GM23338 (cell line): Measurements from ENCODE around the gene FTCDNL1. TPM values are rescaled to one million over a fixed set of nuclear protein-coding genes. Genes with fewer than 3 reads are reported as not detected.

Experiments
- ATAC-seq: fragments of 200-7000 bp; cut with Tn5 transposase; 3 replicates; pipeline ENCODE4 v1.9.1; 2020
- DNase-seq: peaks from one replicate; pipeline ENCODE4 v3.0.0-alpha.2; 2015; ENCODE audit warnings: low spot score
- H2AFZ ChIP-seq: fragments of 200-600 bp; sonication (generic); 2 replicates; pipeline ENCODE4 v1.8.0; 2016; ENCODE audit warnings: antibody characterized with exemption, mild to moderate bottlenecking, moderate library complexity
- H3F3A ChIP-seq: fragments of 200-600 bp; sonication (generic); replicated peaks from 2 replicates; pipeline ENCODE4 v1.8.0; 2017; ENCODE audit warnings: antibody characterized with exemption, mixed run types, low read depth
- H3K27ac ChIP-seq: fragments of 200-600 bp; sonication (generic); 2 replicates; pipeline ENCODE4 v1.6.1; 2016; ENCODE audit warnings: low read depth
- H3K27me3 ChIP-seq: fragments of 200-600 bp; sonication (generic); 2 replicates; pipeline ENCODE4 v1.8.0; 2016; ENCODE audit warnings: mild to moderate bottlenecking, mixed run types, moderate library complexity; ENCODE audit not compliant: insufficient read depth
- H3K36me3 ChIP-seq: fragments of 200-600 bp; sonication (generic); 2 replicates; pipeline ENCODE4 v1.8.0; 2016; ENCODE audit warnings: mild to moderate bottlenecking; ENCODE audit not compliant: insufficient read depth
- H3K4me1 ChIP-seq: fragments of 200-600 bp; sonication (generic); 2 replicates; pipeline ENCODE4 v1.8.0; 2016; ENCODE audit warnings: mild to moderate bottlenecking, moderate library complexity; ENCODE audit not compliant: insufficient read depth
- H3K4me2 ChIP-seq: fragments of 200-600 bp; sonication (generic); 2 replicates; pipeline ENCODE4 v1.7.1; 2017; ENCODE audit warnings: mixed run types
- H3K4me3 ChIP-seq: fragments of 200-600 bp; sonication (generic); 2 replicates; pipeline ENCODE4 v1.6.1; 2016; ENCODE audit warnings: mixed run types
- H3K79me2 ChIP-seq: fragments of 200-600 bp; sonication (generic); replicated peaks from 2 replicates; pipeline ENCODE4 v1.8.0; 2017; ENCODE audit warnings: mild to moderate bottlenecking; ENCODE audit not compliant: insufficient read depth
- H3K9me2 ChIP-seq: fragments of 200-600 bp; sonication (generic); 2 replicates; pipeline ENCODE4 v1.8.0; 2017; ENCODE audit not compliant: insufficient read depth
- H4K20me1 ChIP-seq: fragments of 200-600 bp; sonication (generic); replicated peaks from 2 replicates; pipeline ENCODE4 v1.8.0; 2017; ENCODE audit warnings: mild to moderate bottlenecking; ENCODE audit not compliant: insufficient read depth
- H3K27ac Mint-ChIP-seq: 2 replicates; pipeline ENCODE4 v1.8.0; 2020; ENCODE audit warnings: inconsistent platforms, mild to moderate bottlenecking, moderate library complexity, mixed read lengths
- H3K27me3 Mint-ChIP-seq: 3 replicates; pipeline ENCODE4 v1.8.0; 2022; ENCODE audit warnings: low read depth, mild to moderate bottlenecking, moderate library complexity, mixed read lengths, inconsistent platforms; ENCODE audit not compliant: insufficient read depth, poor library complexity
- H3K36me3 Mint-ChIP-seq: 3 replicates; pipeline ENCODE4 v1.8.0; 2021; ENCODE audit warnings: low read depth, mild to moderate bottlenecking, inconsistent platforms, moderate library complexity, mixed read lengths
- H3K4me1 Mint-ChIP-seq: 3 replicates; pipeline ENCODE4 v1.8.0; 2020; ENCODE audit warnings: mild to moderate bottlenecking, inconsistent platforms, mixed read lengths
- H3K4me3 Mint-ChIP-seq: 3 replicates; pipeline ENCODE4 v1.8.0; 2021; ENCODE audit warnings: moderate library complexity, mild to moderate bottlenecking, inconsistent platforms, mixed read lengths
- H3K9me3 Mint-ChIP-seq: 3 replicates; pipeline ENCODE4 v1.8.0; 2020; ENCODE audit warnings: moderate library complexity, mild to moderate bottlenecking, inconsistent platforms, mixed read lengths
- CREB1 ChIP-seq: fragments of 250-450 bp; sonication (Bioruptor Pico); IDR thresholded peaks from 2 replicates; pipeline ENCODE4 v1.5.0; 2020; ENCODE audit warnings: low read depth, mild to moderate bottlenecking, moderate library complexity
- ETS1 ChIP-seq: IDR thresholded peaks from 2 replicates; pipeline ENCODE4 v1.6.1; 2016; ENCODE audit warnings: antibody characterized with exemption
- EZH2 ChIP-seq: fragments of 200-600 bp; sonication (generic); IDR thresholded peaks from one replicate; pipeline ENCODE4 v1.8.0; 2017; ENCODE audit warnings: antibody characterized with exemption, mild to moderate bottlenecking, low read depth; ENCODE audit not compliant: unreplicated experiment
- POLR2AphosphoS5 ChIP-seq: IDR thresholded peaks from 2 replicates; pipeline ENCODE4 v1.6.1; 2016; ENCODE audit warnings: antibody characterized with exemption, low read depth
- ZNF114 ChIP-seq: fragments of 250-450 bp; sonication (Bioruptor Pico); IDR thresholded peaks from 2 replicates; pipeline ENCODE4 v1.5.0; 2020; ENCODE audit warnings: mild to moderate bottlenecking, moderate library complexity
- ZNF331 ChIP-seq: fragments of 250-450 bp; sonication (Bioruptor Pico); IDR thresholded peaks from 2 replicates; pipeline ENCODE4 v1.5.0; 2020; ENCODE audit warnings: low read depth, mild to moderate bottlenecking, moderate library complexity
- ZNF462 ChIP-seq: fragments of 250-450 bp; sonication (Bioruptor Pico); IDR thresholded peaks from 2 replicates; pipeline ENCODE4 v1.5.0; 2020; ENCODE audit warnings: mild to moderate bottlenecking, moderate library complexity
- polyA plus RNA-seq: library from polyadenylated mRNA; unstranded; fragments of >200 nt; fragmentation: Nextera tagmentation; extraction: Ambion mirVana; gene quantifications from 2 replicates; pipeline ENCODE4 v1.2.1, GENCODE V29; 2016
- total RNA-seq: library from RNA; depleted of rRNA; stranded (reverse); fragments of >200 nt; shearing (Covaris generic); gene quantifications from 2 replicates; pipeline ENCODE4 v1.2.3, GENCODE V29; 2014
- TF ChIP-seq, protein P1 (sequence below): IDR thresholded peaks from one replicate; pipeline ENCODE4 v1.6.1; 2018; ENCODE audit warnings: antibody characterized with exemption; ENCODE audit not compliant: unreplicated experiment
- TF ChIP-seq, protein P2 (sequence below), 2 experiments: fragments of 200-600 bp in 1 of 2; sonication (generic) in 1 of 2; conservative IDR thresholded peaks; 2 replicates each; pipeline versions ENCODE4 v1.5.1 to v1.6.1; 2016 to 2017; ENCODE audit warnings: antibody characterized with exemption in 2 of 2, low read depth in 2 of 2, mild to moderate bottlenecking in 2 of 2, moderate library complexity in 1 of 2

The FTCDNL1 gene
- total and polyA plus RNA-seq, 2 experiments from 2014 or later = 1.7 to 2.0 TPM

DNA sequence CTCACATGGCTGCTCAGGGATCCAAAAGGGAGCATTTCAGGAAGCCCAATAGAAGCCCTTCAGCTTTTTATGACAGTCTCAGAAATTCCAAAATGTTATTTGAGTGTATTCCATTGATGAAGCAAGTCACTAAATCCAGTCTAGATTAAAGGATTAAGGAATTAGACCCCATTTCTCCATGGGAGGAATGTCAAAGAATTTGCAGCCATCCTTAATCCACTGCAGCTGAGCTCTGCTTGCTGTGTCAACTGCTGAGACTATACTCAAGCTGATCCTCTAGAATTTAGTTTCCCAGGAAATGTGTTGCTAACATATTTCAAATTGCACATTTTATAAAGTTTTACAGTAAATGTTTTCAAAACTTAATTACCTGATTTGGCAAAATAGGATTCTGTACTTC is 31.7 kb upstream of the FTCDNL1 start:
- Mint-ChIP-seq H3K9me3 (peaks cover 12% of the 10 kb centered on the region), H3K27me3 (peaks cover 2% of the 10 kb centered on the region), H3K36me3 (peaks cover 7% of the 10 kb centered on the region; the same call in 2 of the 3 replicates), H3K4me1 (no peaks in the 10 kb centered on the region), H3K27ac (no peak overlapping the region), H3K4me3 (no peak overlapping the region)
- Histone ChIP-seq H3K9me2 (peaks cover 7% of the 10 kb centered on the region), H3K27ac (no peak overlapping the region), H3K4me3 (no peak overlapping the region), H3K79me2 (no peaks in the 10 kb centered on the region), H2AFZ (0 out of 2 replicates have a peak overlapping the region, but pooled peaks have one; percentile 3), H3K36me3 (no peaks in the 10 kb centered on the region), H3K4me2 (no peak overlapping the region), H3K27me3 (no peaks in the 10 kb centered on the region), H3K4me1 (no peaks in the 10 kb centered on the region), H3F3A (no peaks in the 10 kb centered on the region), H4K20me1 (no peaks in the 10 kb centered on the region)
- TF ChIP-seq EZH2 = no peak
- TF ChIP-seq ZNF331 (CRISPR knock-in tag) = no peak
- TF ChIP-seq, protein P1, sequence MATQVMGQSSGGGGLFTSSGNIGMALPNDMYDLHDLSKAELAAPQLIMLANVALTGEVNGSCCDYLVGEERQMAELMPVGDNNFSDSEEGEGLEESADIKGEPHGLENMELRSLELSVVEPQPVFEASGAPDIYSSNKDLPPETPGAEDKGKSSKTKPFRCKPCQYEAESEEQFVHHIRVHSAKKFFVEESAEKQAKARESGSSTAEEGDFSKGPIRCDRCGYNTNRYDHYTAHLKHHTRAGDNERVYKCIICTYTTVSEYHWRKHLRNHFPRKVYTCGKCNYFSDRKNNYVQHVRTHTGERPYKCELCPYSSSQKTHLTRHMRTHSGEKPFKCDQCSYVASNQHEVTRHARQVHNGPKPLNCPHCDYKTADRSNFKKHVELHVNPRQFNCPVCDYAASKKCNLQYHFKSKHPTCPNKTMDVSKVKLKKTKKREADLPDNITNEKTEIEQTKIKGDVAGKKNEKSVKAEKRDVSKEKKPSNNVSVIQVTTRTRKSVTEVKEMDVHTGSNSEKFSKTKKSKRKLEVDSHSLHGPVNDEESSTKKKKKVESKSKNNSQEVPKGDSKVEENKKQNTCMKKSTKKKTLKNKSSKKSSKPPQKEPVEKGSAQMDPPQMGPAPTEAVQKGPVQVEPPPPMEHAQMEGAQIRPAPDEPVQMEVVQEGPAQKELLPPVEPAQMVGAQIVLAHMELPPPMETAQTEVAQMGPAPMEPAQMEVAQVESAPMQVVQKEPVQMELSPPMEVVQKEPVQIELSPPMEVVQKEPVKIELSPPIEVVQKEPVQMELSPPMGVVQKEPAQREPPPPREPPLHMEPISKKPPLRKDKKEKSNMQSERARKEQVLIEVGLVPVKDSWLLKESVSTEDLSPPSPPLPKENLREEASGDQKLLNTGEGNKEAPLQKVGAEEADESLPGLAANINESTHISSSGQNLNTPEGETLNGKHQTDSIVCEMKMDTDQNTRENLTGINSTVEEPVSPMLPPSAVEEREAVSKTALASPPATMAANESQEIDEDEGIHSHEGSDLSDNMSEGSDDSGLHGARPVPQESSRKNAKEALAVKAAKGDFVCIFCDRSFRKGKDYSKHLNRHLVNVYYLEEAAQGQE = no peak
- TF ChIP-seq POLR2AphosphoS5 = no peak
- TF ChIP-seq, protein P2, sequence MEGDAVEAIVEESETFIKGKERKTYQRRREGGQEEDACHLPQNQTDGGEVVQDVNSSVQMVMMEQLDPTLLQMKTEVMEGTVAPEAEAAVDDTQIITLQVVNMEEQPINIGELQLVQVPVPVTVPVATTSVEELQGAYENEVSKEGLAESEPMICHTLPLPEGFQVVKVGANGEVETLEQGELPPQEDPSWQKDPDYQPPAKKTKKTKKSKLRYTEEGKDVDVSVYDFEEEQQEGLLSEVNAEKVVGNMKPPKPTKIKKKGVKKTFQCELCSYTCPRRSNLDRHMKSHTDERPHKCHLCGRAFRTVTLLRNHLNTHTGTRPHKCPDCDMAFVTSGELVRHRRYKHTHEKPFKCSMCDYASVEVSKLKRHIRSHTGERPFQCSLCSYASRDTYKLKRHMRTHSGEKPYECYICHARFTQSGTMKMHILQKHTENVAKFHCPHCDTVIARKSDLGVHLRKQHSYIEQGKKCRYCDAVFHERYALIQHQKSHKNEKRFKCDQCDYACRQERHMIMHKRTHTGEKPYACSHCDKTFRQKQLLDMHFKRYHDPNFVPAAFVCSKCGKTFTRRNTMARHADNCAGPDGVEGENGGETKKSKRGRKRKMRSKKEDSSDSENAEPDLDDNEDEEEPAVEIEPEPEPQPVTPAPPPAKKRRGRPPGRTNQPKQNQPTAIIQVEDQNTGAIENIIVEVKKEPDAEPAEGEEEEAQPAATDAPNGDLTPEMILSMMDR (conservative IDR thresholded peaks at IDR 0.05; ENCODE audit: low read depth in 2 of 2) = no peak
- TF ChIP-seq CREB1 (CRISPR knock-in tag) = no peak
- no peak for TF ChIP-seq ZNF114 (CRISPR knock-in tag)
- no peak for TF ChIP-seq ETS1
- no peak for TF ChIP-seq ZNF462 (CRISPR knock-in tag)
- DNase-seq (no peak), ATAC-seq (no peak)
